Measurements from ENCODE around the gene UXT.

DNA sequence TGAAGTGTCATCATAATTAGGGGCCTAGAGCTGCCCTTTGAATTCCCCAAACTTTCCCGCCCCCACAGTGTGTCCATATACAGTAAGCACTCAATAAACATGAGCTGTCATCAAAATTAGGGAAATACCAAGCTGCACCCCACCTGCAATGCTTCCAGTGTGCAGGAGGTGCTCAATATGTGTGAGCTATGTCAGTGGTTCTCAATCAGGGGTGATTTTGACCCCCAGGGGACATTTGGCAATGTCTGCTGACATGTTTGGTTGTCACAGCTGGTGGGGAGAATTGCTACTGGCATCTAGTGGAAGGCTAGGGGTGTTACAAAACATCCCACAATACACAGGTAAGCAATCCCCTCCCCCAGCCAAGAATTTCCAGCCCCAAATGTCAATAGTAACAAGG is 30.0 kb downstream of the UXT start:
- no peak for TF ChIP-seq ZNF335 (CRISPR knock-in tag; IDR thresholded peaks at IDR 0.05)
- TF ChIP-seq ZBTB21 (CRISPR knock-in tag; IDR thresholded peaks at IDR 0.05): no peak
- TF ChIP-seq, protein P1, sequence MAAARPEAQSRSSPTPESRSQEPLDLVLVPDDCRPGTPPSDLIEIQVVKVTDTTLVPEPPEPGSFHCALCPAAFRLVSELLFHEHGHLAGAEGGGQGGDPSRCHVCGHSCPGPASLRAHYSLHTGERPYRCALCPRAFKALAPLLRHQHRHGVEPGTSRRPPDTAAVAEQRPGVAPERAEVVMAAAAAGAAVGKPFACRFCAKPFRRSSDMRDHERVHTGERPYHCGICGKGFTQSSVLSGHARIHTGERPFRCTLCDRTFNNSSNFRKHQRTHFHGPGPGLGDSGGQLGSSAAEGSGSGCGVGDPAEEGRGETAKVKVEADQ (CRISPR knock-in tag; IDR thresholded peaks at IDR 0.05; ENCODE audit: borderline replicate concordance): no peak
- TF ChIP-seq ZKSCAN5 (CRISPR knock-in tag; IDR thresholded peaks at IDR 0.05): no peak
- no peak for TF ChIP-seq CEBPB (IDR thresholded peaks at IDR 0.05; ENCODE audit: borderline replicate concordance, low read depth, low read length)
- TF ChIP-seq NFE2L1 (CRISPR knock-in tag; IDR thresholded peaks at IDR 0.05; ENCODE audit: borderline replicate concordance): no peak
- no peak for TF ChIP-seq HOXA3 (CRISPR knock-in tag; IDR thresholded peaks at IDR 0.05)
- TF ChIP-seq, protein P2, sequence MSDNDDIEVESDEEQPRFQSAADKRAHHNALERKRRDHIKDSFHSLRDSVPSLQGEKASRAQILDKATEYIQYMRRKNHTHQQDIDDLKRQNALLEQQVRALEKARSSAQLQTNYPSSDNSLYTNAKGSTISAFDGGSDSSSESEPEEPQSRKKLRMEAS (IDR thresholded peaks at IDR 0.05): no peak
- TF ChIP-seq JUN (CRISPR knock-in tag; IDR thresholded peaks at IDR 0.05): no peak
